NCI-H2227 treated with DMSO at 0.1 percent for 48 hours (cell line): ENCODE data around the gene CNPY1.

Experiments
- DNase-seq: peaks from one replicate; lab custom pipeline; 2025; lab: John Stamatoyannopoulos, UW

CNPY1 gene

GRCh38 chr7:155558961-155559360, 12.6 kb upstream of the CNPY1 start:
- no peak for DNase-seq

- no peak for DNase-seq
Measured at GRCh38 chr7:155558351-155558750, 12.0 kb upstream of the CNPY1 start.

GRCh38 chr7:155557778-155558177, 11.4 kb upstream of the CNPY1 start:
- DNase-seq = no peak

GRCh38 chr7:155556763-155557162, 10.4 kb upstream of the CNPY1 start:
- no peak for DNase-seq

GRCh38 chr7:155555116-155555695, 8.8 kb upstream of the CNPY1 start:
- no peak for DNase-seq

- DNase-seq = no peak
Measured at GRCh38 chr7:155553871-155554270, 7.5 kb upstream of the CNPY1 start.

- DNase-seq = no peak
Measured at GRCh38 chr7:155551785-155552611, 5.6 kb upstream of the CNPY1 start.

- no peak for DNase-seq
Measured at GRCh38 chr7:155550916-155551315, 4.6 kb upstream of the CNPY1 start.

GRCh38 chr7:155549226-155549625, 2.9 kb upstream of the CNPY1 start:
- DNase-seq = no peak

GRCh38 chr7:155547161-155547791, 917 bp upstream of the CNPY1 start:
- DNase-seq = no peak

- no peak for DNase-seq
Measured at GRCh38 chr7:155545348-155545747, 1.0 kb downstream of the CNPY1 start.

GRCh38 chr7:155544485-155544884, 1.9 kb downstream of the CNPY1 start:
- no peak for DNase-seq

- no peak for DNase-seq
Measured at GRCh38 chr7:155543926-155544325, 2.4 kb downstream of the CNPY1 start.

GRCh38 chr7:155543011-155543876, 3.1 kb downstream of the CNPY1 start:
- no peak for DNase-seq

GRCh38 chr7:155541986-155542675, 4.2 kb downstream of the CNPY1 start:
- no peak for DNase-seq

- no peak for DNase-seq
Measured at GRCh38 chr7:155540553-155540952, 5.8 kb downstream of the CNPY1 start.

GRCh38 chr7:155538293-155538692, 8.1 kb downstream of the CNPY1 start:
- no peak for DNase-seq

- no peak for DNase-seq
Measured at GRCh38 chr7:155536451-155536850, 9.9 kb downstream of the CNPY1 start.

- no peak for DNase-seq
Measured at GRCh38 chr7:155534691-155535090, 11.7 kb downstream of the CNPY1 start.

GRCh38 chr7:155533827-155534690, 12.3 kb downstream of the CNPY1 start:
- no peak for DNase-seq
